ENCODE measurements around the gene ZDHHC9. TPM values are rescaled to one million over a fixed set of nuclear protein-coding genes. Genes with fewer than 3 reads are reported as not detected.

The ZDHHC9 gene
- total and polyA plus RNA-seq, 2 of the 4 experiments (the other 2 are of a cell fraction): 17.7 to 28.4 TPM

GRCh38 chrX:129800186-129800585 lies 43.5 kb downstream of the ZDHHC9 start:
- dilution Hi-C loops (cut with HindIII; ENCODE audit: low sequenced_read_pairs, unreplicated experiment): no loop called here
- Histone ChIP-seq H4K5ac (ENCODE audit: low read depth, low read length) (no peak overlapping the region), H3K27me3 (ENCODE audit: control insufficient read depth, insufficient read depth, low read length) (peaks cover 3% of the 10 kb centered on the region; the same call in 1 of the 2 replicates), H3K9me1 (ENCODE audit: insufficient read depth, low read length) (no peaks in the 10 kb centered on the region), H3K18ac (ENCODE audit: low read depth, low read length) (no peak overlapping the region), H4K20me1 (ENCODE audit: insufficient read depth, low read length) (no peaks in the 10 kb centered on the region), H3K4ac (ENCODE audit: low read depth, low read length) (no peak overlapping the region), H3K56ac (ENCODE audit: extremely low read depth, insufficient read depth, low read length) (no peak overlapping the region), H2BK5ac (ENCODE audit: low read depth, low read length, poor library complexity, severe bottlenecking) (no peak overlapping the region), H3K36me3 (ENCODE audit: control insufficient read depth, insufficient read depth, low read length) (peaks cover 1% of the 10 kb centered on the region), H2BK20ac (ENCODE audit: low read depth, low read length) (no peak overlapping the region), H4K91ac (ENCODE audit: insufficient read depth, low read depth, low read length) (no peak overlapping the region), H3K4me3 (ENCODE audit: insufficient read depth, low read depth, low read length) (no peak overlapping the region), H2AK5ac (ENCODE audit: low read depth, low read length) (no peak overlapping the region), H4K8ac (ENCODE audit: low read depth in 2 of 2, low read length in 2 of 2) (no peak overlapping the region), H3K4me2 (ENCODE audit: low read depth, low read length) (no peak overlapping the region), H2AFZ (replicated peaks; ENCODE audit: low read length, poor library complexity) (no peak overlapping the region), H3K9me3 (ENCODE audit: control insufficient read depth, insufficient read depth, low read length) (no peaks in the 10 kb centered on the region), H3K27ac (ENCODE audit: insufficient read depth, low read length) (no peak overlapping the region), H2AK9ac (replicated peaks; ENCODE audit: low read depth, low read length, poor library complexity) (no peak overlapping the region), H3K14ac (replicated peaks; ENCODE audit: low read depth, low read length) (no peak overlapping the region), H3K79me1 (ENCODE audit: low read depth in 1 of 2, low read length in 2 of 2) (no peaks in the 10 kb centered on the region), H3K4me1 (ENCODE audit: control insufficient read depth, insufficient read depth, low read length) (no peaks in the 10 kb centered on the region), H3K23ac (ENCODE audit: low read depth, low read length) (no peak overlapping the region), H2BK15ac (ENCODE audit: low read depth, low read length) (no peak overlapping the region), H3K9ac (ENCODE audit: low read depth, low read length) (no peak overlapping the region), H2BK120ac (ENCODE audit: low read depth, low read length) (no peak overlapping the region)
- ChIA-PET CTCF (interaction anchor here (0.9 kb wide), 1 partner anchor 11 kb away, joined by 3 read pairs; no protein-coding TSS in a partner anchor), POLR2A (ENCODE audit: unreplicated experiment) (no interaction called here)
- intact Hi-C loops (cut with micrococcal nuclease): no loop called here
- DNase-seq (no peak), ATAC-seq (ENCODE audit: low read depth) (no peak)
- TF ChIP-seq POLR2A (IDR thresholded peaks at IDR 0.05; ENCODE audit: low read depth, low read length) (no peak), MXI1 (IDR thresholded peaks at IDR 0.05; ENCODE audit: borderline replicate concordance, low read depth, low read length) (no peak)
- in situ Hi-C loops (cut with MboI; ENCODE audit: low sequenced_read_pairs): no loop called here
- BruUV-seq (replicated peaks): no TSS peak
- WGBS, 2 experiments (ENCODE audit: extremely low coverage in 2 of 2, insufficient read length in 1 of 2): no CpG with 5 or more reads among the region's 4 CpGs

All from IMR-90 (cell line).